ENCODE results near the gene SMPD1.
"Not testable (repeated sequence)": the region's sequence is repeated elsewhere in the genome, so short reads cannot be mapped to it uniquely, and the experiment has no call there.

The SMPD1 gene

DNA sequence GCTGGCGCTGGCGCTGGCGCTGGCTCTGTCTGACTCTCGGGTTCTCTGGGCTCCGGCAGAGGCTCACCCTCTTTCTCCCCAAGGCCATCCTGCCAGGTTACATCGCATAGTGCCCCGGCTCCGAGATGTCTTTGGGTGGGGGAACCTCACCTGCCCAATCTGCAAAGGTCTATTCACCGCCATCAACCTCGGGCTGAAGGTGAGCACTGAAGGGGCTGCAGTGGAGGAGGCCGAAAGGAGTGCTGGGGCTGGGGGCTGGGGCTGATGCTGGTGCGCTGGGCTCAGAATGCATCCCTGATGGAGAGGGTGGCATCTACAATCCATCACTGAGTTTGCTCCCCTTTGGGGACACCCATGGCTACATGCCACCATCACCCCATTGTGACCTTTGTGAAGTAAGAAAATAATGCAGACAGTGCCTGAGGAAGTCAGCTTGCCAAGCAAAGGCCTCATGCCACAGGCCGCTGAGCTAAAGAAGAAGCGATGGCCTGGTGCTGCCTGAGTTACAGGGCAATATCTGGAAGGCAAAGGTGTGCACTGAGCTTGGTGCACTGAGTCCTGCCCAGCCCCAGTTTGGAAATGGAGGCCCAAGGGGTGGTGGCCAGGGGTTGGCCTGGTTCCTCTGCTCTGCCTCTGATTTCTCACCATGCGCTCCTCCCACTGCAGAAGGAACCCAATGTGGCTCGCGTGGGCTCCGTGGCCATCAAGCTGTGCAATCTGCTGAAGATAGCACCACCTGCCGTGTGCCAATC lies 620 bp downstream of the SMPD1 start:
- no peak for DNase-seq

- no peak for DNase-seq
Measured at GRCh38 chr11:6391537-6392134, 1.4 kb downstream of the SMPD1 start.

- DNase-seq: not testable (repeated sequence)
Measured at GRCh38 chr11:6392251-6392650, 2.0 kb downstream of the SMPD1 start.

- DNase-seq: no peak
Measured at GRCh38 chr11:6393989-6394670, 3.9 kb downstream of the SMPD1 start.

GRCh38 chr11:6395470-6396060 lies 5.3 kb downstream of the SMPD1 start:
- no peak for DNase-seq

- DNase-seq: no peak
Measured at GRCh38 chr11:6397156-6397555, 6.9 kb downstream of the SMPD1 start.

- DNase-seq: no peak
Measured at GRCh38 chr11:6397636-6398035, 7.4 kb downstream of the SMPD1 start.

DNA sequence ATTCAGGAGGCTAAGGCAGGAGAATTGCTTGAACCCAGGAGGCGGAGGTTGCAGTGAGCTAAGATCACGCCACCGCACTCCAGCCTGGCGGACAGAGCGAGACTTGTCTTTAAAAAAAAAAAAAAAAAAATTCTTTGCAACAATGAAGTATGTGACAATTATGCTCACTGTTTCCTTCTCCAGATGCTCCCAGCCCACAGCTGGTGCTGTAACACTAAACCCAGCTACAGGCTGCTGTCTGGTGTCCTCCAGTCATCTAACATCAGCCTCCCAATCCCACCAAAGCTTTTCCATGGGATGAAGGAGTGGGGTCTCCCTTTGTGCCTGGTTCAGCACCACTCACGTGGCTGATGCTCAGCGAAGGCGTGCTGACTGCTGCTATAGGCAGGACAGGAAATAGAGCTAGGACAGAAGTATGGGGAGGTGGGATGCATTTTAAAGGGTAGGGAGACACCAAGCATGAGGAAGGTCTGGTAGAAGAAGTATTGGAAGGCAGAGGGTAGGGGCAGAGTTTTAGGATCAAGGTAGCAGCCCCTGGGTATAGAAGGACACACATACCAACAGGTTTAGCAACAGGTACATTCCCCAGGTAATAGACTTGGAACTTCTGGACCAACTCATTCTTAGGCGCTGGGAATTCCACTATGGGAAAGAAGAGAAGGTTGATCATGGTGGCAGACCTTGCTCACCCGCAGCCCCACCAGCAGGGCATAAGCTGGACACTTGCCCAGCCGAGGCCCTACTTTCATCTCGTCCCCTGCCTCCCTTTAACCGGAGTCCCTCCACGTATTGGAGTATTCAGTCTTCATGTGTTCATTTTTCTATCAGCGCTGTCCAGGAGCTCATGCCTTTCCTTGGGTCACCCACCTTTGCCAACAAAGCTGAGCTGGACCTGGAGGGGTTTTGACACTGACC lies 10.4 kb downstream of the SMPD1 start:
- no peak for DNase-seq

DNA sequence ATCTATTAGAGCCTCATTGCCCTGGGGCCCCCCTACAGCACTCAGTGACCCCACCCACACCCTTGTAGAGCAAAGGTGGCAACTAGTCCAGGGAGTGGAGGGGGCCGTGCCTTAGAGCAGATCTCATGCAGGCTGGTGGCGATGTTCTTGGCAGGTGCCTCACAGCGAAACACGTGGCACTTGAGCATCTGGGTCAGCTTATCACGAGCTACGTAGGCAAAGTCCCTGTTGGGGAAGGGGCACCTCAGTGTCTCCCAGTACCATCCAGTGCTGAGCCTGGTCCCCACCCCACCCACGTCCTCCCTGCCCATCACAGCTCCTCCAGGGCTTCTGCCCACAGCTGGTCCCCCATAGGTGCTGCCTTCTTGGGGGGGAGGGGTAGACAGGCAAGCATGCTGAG lies 11.2 kb downstream of the SMPD1 start:
- no peak for DNase-seq

DNA sequence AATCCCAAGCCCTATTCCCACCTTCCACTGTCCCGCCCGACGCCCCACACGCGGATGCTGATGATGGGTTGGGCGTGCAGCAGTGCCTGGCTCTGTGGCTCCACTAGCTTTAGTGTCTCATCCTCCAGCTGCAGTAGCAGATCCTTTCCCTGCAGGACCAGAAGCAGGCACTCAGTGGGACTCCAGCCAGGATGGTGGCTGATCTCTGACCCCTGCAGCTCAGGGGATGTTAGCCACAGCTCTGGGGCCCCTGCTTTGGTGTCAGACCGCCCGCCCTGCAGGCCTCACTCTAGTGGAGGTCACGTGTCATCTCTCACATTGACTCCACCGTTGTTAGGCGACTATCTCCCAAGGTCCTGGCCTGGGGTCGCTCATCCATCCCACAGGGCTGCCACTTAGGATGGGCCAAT lies 11.8 kb downstream of the SMPD1 start:
- DNase-seq: no peak

DNA sequence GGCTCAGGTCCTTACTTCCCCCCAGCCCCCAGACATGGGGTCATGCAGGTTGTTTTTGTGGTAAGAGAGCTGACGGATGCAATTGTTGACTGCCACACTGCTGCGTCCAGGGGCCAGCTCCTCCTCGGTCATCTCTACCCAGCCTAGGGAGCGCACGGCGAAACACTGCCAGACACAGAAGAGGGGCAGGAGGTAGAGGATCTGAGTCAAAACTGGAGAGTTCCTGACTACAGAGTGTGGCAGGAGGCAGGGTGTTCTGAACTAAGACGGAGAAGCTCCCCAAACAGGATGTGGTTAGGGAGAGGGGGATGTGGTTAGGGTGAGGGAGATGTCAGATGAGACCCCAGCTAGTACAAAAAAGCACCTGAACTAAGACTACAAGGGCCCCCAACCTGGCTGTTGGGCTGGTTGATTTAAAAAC lies 12.3 kb downstream of the SMPD1 start:
- peak; percentile 76 for DNase-seq

- DNase-seq: no peak
Measured at GRCh38 chr11:6403539-6403938, 13.3 kb downstream of the SMPD1 start.

DNA sequence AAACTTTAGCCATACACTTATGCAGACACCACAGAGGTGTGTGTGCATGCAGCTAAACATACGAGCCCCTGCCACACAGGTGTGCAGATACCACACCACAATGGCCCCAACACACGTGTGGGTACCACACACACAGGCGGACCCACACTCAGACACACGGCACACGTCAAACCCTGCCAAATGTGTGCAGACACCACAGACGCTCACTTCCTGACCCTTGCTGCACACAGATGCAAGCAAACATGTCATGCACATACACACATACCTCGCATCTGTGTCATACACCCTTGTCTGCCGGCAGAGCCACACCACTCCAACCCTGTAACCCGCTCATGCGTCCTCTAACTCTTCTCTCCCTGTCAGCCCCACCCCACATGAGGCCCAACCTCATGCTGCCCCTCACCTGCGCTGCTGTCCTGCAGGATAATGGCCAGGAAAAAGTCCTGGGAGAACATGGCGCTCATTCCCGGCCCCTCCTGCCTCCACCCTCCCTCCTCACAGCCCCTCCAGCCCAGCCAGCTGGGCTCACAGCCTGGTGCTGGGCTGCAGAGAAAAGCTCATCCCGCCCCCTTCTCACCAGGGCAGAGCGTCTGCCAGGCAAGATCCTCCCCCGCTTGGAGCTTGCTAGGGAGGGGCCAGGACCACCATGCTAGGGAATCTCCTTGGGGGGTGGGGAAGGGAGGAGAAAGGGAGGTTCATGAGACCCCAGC lies 14.2 kb downstream of the SMPD1 start:
- DNase-seq: no peak

GRCh38 chr11:6405052-6405667 lies 14.9 kb downstream of the SMPD1 start:
- DNase-seq: no peak

DNA sequence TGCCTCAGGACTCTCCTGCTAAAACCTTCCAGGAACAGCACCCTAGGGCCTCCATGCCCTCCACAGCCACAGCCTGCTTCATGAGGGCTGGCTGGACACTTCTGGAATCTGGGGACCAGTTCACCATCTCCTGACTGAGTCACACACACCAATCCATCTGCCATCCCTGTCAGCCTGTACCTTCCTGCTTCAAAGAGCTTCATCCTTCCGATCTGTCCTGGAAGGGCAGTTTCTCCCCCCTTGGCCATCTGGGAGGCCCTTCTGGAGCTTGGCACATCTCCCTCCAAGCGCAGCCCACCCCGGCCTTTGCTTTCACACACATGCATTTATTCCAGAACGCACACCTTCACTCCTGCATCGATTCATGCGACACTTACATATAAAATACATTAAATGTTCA lies 15.6 kb downstream of the SMPD1 start:
- DNase-seq: no peak

DNA sequence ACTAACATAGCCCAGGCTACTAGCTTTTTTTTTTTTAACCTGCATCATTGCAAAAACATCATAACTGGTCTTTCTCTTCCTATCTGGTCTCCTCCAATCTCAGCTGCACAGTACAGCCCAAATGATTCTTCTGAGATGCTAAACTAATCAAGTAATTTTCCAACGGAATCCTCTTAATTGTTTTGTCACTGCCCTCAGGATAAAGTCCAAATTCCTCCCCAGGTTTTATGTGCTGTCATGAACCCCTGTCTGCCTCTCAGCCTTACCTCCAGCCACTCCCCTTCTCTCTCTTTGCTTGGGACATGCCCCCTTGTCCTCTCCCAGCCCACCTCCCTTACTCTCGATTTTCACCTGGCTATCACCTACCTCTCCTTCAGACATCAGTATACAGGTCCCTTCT lies 16.1 kb downstream of the SMPD1 start:
- DNase-seq: no peak

GRCh38 chr11:6410695-6411430 lies 20.6 kb downstream of the SMPD1 start:
- no peak for DNase-seq

GRCh38 chr11:6411594-6412031 lies 21.3 kb downstream of the SMPD1 start:
- no peak for DNase-seq

GRCh38 chr11:6413791-6414201 lies 23.5 kb downstream of the SMPD1 start:
- DNase-seq: peak; percentile 64

- no peak for DNase-seq
Measured at GRCh38 chr11:6414874-6415328, 24.6 kb downstream of the SMPD1 start.

DNA sequence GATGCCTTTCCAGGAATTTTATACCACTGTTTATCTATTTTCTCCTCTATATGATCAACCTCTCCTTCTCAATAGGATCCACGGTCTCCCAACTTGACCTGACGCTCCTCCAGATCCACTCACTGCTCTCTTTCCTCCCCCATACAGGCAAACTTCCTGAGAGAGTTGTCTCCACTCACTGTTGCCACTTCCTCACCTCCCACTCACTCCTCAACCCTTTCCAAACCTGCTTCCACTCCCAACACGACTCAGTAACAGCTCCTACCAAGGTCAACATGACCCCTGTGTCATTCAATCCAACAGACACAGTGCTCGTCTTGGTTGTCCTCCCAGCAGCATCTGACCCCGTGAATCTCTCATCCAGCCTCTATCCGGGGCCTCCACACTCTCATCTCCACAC lies 25.5 kb downstream of the SMPD1 start:
- no peak for DNase-seq
